Neural progenitor cell (in vitro differentiated cells): ENCODE results near the gene VWF.

Source experiments
- EZH2 ChIP-seq: fragments of 200-600 bp; sonication (generic); IDR thresholded peaks from 2 replicates; pipeline ENCODE4 v1.6.1; 2017; ENCODE audit warnings: antibody characterized with exemption, mild to moderate bottlenecking, moderate library complexity
- TF ChIP-seq, protein P1 (sequence below): fragments of 200-600 bp; sonication (generic); IDR thresholded peaks from 2 replicates; pipeline ENCODE4 v1.5.1; 2017; ENCODE audit warnings: antibody characterized with exemption, mild to moderate bottlenecking

DNA sequence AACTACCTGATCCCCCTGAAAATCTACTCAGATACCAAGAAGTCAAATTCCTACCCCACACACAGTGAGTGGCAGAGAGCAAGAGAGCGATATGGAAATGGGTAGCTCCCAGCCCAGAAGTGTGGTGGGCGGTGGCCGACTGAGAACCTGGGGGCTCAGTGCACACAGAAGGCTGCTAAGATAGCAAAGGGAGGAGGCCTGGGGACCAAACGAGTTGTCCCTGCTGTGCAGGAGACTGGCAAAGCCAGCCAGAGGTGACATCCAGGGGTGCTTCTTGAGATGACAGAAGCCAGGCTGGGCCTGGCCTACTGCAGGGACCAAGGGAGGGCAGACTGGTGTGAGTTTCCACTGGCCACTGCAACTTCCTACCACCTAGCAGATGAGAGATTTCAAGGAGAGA lies 52.9 kb downstream of the VWF start:
- TF ChIP-seq, protein P1, sequence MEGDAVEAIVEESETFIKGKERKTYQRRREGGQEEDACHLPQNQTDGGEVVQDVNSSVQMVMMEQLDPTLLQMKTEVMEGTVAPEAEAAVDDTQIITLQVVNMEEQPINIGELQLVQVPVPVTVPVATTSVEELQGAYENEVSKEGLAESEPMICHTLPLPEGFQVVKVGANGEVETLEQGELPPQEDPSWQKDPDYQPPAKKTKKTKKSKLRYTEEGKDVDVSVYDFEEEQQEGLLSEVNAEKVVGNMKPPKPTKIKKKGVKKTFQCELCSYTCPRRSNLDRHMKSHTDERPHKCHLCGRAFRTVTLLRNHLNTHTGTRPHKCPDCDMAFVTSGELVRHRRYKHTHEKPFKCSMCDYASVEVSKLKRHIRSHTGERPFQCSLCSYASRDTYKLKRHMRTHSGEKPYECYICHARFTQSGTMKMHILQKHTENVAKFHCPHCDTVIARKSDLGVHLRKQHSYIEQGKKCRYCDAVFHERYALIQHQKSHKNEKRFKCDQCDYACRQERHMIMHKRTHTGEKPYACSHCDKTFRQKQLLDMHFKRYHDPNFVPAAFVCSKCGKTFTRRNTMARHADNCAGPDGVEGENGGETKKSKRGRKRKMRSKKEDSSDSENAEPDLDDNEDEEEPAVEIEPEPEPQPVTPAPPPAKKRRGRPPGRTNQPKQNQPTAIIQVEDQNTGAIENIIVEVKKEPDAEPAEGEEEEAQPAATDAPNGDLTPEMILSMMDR, result no peak
- TF ChIP-seq EZH2, result no peak
